Activated CD8-positive, alpha-beta memory T cell treated with anti-CD3 and anti-CD28 coated beads for 24 hours (primary cell): ENCODE data around the gene UNC79.

Experiments
- DNase-seq: peaks from one replicate; pipeline ENCODE4 v3.0.0-alpha.2; 2020

The UNC79 gene

DNA sequence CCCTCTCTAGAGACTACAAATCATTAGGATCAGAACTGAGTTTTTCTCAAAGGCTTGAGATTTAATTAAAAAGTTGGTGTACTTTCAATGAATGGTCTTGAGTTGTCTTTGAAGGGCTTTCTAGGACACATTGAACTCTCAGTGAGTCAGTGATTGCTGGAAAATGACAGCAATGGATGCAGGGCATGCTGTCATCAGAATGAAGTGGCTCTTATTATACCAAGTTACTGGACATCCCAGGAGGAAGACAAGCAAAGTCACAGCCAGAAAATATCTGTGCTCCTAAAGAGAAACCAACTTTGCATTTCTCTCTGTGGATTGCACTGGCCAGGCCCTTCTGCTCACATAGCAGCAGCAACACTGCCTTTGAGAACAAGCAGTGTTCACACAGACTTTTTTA, 244.9 kb downstream of the UNC79 start:
- DNase-seq, result no peak

DNA sequence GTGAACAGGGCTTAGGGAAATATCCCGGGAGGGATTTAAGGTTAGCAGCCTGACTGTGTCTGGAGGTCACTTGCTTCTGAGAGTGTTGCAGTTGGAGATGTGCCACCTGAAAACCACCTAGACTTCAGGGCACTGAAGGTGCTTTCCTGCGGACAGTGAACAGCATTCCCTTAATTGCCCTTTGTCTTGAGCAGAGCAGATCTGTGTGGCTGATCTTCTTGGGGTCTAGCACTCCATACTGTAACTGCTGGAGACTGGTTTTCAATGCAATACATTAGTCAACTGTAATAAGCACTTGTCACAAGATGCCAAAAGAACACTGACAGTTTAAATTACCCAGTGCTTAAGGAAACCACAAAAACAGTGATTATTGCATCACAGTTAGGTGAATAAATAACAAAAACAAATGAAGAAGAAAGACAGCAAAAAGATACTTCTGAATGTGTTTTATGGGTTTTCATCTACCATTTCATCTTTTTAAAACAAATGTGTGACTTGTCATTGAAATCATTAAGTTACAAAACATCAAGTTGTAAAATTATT, 245.7 kb downstream of the UNC79 start:
- no peak for DNase-seq

DNA sequence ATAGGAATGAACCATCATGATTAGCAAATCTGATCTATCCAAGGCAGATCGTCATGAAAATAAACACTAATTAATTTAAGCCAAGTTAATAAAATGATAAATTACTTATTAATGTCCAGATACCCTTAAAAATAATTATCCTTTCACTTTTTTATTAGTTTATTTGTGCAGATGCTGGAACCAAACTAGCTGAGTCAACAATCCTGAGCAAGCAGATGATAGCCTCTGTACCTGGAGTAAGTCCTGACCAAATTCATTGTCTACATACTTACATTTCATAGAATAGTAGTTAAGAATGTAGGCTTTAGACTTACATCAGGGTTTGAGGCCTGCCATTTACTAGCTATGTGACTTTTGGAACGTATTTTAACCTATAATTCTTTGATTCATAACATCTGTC, 251.7 kb downstream of the UNC79 start:
- no peak for DNase-seq

DNA sequence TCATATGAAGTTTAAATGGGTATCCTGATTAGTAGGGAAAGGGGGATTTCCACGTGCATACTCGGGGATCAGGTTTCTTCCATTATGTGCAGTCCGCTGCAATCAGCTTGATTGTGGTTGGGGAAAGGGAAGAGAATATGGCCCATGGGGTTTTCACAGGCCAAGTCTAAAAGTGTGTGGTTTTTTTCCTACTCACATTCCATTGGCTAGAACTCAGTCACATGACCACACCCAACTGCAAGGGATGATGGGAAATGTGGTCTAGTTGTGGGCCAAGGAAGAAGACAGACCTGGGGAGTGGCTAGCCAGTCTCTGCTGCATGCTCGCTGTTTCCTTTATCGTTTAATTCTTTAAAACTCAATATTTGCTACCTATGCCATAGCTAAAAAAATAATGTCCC, 252.5 kb downstream of the UNC79 start:
- DNase-seq, result no peak

DNA sequence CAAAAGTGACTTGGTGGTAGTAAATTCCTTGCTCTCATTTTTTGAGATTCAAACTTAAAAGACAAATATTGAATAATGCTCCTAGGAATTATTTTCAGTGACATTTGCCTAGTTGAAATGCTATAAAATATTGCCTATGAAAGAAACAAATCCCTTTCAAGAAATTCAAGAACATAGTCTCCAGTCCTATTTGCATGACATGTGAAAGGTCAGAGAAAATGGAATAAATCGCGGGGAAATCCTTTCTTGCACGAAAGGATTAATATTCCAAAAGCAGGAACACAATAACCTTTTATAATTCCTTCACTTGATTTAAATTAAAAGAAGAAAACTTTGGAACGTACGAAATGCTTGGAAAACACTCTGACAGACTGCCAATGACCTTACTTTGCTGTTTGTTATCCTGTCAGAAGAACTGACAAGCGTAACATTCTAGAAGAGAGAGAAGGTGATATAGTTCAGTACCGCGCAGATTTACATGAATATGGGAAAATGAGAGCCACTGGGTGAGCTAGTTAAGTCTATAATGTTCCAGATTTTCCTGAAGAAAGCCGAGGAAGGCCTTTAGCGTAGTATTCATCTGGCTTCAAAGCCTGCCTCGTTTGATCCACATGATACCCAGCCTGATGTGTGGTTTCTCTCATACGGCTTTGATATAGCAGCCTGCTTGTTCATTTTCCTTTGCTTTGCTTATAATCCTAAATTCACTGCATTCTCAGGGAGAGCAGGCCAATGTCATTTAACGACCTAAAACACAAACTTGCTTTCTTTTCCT, 254.6 kb downstream of the UNC79 start:
- no peak for DNase-seq

DNA sequence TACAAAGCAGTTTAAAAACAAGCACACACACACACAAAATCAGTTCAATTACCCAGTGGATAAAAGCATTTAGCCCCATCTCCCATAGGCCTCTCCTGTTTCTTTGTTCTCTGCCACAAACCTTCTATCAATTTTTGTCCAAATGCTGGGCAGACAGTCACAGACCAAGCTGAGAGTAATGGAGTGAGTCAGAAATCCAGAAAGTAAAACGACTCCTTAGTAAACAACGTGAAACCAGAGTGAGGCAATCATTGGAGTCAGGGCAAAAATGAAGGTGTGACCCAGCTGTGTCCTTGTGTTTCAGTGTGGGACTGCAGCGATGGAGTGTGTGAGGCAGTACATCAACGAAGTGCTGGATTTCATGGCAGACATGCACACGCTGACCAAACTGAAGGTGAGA, 255.5 kb downstream of the UNC79 start:
- no peak for DNase-seq

DNA sequence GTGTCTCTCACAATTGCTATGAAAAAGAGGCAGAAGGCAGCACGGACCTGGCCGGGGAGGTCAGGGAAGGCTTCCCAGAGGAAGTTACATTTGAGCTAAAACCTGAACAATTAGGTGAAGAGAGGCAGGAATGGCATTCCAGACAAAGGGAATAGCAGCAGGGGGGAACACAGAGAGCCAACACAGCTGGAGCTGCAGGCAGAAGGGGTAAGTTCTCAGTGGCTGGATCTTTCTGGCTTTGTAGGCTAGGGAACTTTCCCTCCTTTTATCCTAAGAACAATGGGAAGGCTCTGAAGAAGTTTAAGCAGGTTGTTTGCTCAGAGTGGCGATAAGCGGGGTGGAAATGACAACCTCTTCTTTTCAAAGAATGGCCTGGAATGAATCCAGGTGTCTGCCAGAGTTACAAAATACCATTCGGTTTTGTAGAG, 257.5 kb downstream of the UNC79 start:
- no peak for DNase-seq

DNA sequence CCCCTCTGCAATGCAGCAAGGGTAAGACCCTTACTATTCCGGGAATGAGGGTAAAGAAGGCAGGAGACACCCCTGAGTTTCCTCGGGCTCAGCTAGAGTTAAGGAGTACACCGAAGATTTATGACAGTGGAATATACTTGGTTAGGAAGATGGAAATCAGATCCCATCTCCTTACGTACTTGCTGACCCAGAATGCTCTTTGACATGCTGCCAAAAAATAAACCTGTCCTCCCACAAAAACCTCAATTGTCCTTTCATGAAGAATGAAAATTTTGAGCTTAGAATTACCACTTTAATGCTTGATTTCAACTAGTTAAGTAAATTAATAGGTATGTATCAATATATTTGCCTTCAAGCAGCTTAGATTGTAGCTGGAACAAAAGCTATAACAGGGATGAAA, 258.1 kb downstream of the UNC79 start:
- no peak for DNase-seq

DNA sequence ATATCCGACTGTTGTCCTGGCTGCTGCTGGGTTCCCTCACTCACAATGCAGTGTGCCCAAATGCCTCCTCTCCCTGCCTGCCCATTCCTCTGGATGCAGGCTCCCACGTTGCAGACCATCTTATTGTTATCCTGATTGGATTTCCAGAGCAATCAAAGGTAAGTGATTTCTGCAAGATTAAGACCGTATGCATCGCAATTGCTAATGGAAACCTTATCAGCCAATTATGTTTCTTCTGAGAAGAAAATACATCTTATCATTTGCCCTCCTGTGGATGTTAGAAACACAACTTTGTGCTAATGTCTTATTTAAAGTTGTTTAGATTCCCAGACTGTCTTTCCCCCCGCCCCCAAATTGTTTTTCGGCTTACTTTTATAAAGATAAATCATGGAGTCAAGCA, 259.4 kb downstream of the UNC79 start:
- DNase-seq, result no peak

DNA sequence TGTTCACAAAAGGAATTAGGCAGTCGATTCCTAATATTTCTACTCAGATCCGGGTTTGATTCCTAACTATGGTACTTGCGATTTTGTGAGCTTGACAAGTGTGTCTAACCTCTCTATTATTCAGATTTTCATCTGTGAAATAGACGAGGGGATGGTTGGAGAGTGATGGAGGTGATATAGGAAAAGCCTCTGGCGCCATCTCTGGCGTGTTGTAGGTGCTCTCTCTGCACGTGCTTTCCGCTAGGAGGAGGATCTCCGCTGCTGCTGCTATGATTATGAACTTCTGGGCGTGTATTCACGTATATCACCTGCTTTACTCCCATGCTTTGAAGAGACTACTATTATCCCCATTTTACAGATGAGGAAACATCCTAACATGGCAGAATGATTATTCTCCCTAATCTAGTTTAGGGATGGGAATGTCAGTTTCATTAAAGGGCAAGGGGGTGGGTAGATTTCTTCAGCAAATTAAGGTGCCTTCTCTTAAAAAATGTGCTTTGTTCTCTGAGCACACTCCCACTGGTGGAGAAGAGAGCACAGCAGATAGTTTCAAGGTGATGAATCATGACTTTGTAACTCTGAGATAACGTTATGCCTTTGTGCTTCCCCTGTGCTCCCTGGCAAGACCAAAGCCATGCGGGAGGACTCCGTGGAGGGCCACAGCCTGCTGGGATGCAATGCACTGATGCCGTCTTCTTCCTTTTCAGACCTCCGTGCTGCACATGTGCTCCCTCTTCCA, 260.5 kb downstream of the UNC79 start:
- no peak for DNase-seq

DNA sequence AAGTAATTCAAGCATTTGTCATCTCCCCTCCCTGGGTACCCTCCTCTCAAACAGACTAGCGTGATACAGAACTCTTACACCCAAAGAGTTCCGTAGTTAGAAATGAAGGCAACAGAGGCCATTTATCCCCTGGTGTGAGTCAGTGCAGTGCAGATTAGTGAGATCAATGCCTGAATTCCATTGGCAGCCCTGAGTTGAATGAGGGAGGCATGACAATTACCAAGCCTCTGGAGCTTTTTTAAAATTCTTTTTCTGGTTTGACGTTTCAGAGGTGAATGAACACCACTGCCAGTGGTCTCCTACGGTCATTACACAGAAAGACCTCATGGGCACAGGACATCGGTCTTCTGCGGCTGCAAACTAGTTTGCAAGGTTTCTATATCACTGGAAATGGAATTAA, 263.2 kb downstream of the UNC79 start:
- no peak for DNase-seq

DNA sequence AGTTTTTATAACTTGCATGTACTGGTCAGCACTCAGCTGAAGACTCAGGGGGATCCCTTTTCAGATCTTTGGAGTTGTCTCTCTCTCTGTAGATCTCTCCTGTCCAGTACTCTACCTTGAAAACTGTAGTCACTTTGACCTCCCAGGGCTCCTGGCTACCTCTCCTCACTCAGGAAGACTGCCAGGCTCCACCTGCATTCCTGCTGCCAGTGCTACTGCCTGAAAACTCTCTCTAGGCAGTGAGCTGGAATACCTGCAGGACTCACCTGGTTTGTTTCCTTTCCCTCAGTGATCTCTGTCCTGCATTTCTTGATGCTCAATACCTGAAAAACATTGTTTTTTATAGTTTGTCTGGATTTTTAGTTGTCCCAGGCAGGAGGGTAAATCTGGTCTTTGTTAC, 270.2 kb downstream of the UNC79 start:
- DNase-seq, result no peak

DNA sequence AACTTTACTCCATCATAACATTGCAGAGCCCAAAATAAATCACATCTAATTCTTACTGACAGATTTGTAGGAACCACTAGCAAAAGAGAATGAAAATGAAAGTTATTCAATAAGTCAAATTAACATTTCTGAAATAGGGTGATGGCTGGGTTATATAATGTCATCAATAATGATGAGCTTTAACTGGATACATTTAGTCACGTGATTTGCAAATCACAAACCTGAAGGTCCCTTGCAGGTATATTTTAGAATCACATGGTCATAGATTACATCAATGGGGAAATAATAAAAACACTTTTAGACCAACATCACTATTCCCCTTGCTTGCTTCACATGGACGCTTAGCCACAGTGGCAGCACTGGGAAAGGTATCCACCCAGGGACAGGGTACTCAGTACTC, 270.8 kb downstream of the UNC79 start:
- DNase-seq, result no peak

DNA sequence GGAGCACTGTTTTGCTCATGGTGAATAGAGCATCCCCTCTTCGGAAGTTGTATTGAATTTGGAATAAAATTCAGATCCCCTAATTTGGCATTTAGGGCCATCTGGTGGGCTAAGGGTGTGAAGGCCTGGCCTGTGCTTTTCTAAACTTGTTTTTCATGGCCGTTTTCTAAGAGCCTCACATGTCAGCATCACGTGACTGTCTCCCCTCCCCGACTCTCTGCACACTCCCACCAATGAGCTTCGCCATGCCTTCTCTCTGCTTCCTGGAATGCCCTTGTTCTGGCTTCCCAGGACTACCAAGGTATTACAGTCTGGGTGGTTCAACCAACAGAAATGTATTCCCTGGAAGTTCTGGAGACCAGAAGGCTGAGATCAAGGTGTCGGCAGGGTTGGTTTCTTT, 272.2 kb downstream of the UNC79 start:
- no peak for DNase-seq

DNA sequence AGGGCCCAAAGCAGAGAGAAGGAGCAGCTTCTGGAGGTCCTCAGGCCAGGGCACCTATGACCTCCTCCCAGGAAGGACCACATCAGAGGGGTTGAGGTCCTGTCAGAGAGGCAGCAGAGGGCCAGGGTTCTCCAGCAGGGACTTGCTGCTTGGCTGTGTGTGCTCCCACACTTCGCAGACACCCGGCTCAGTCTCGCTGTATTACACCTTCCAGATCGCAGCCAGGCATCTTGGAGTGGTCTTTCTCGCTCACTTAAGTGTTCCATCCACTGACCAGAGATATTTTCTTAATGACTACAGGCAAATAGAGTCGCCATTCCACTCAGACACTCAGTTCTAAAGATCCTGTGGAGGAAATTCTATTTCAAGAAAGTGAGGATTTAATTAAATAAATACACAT, 273.2 kb downstream of the UNC79 start:
- DNase-seq, result no peak

DNA sequence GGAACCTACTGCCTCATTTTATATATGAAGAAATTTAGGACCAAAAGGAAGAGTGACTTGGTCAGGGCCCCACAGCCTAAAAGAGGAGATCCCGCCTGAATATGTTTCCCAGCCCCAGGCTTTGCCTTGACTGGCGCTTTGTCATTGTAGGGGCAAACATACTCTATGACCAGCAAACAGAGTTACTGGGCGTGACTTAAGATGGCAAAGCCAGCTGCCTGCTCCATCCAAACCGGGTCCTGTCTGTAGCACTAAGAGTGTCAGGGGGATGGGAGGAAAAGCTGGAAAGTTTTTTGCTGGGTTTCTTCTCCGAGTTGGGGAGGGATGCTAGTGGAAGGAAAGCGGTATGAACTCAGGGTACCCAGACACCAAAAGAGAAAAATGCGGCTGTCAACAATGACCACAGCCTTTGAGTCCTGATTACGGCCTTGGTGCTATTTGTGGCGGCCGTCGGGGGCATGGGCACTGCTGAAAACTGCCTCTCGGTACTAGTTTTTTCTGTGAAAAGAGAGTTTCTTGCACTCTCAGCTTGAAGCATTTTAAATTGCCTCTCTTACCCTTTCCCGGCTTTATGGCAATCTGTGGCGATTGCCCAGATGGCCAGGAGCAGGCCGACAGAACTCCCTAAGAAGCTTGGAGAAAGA, 274.9 kb downstream of the UNC79 start:
- DNase-seq, result no peak

DNA sequence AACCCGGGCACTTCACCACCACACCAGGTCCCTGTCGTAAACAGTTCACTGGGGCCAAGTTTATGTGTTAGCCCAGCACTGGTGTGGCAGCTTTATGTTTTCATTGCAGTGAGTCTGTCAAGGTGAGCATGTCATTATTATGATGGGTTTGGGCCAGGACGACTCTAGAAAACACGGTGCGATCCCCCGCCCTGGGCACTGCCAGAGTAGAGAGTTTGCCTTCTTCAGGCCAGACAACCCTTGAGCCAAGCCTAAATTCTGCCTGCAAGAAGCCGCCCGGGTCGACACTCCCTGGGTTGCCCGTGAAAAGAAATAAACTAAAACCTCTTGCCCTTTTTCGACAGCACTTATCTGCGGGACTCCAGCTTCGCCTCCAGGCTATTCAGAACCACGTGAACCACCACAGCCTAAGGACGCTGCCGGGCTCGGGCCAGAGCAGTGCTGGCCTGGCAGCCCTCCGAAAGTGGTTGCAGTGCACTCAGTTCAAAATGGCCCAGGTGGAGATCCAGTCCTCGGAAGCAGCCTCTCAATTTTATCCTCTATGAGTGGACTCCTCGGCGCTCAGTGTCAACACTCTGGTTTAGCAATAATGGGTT, 275.7 kb downstream of the UNC79 start:
- no peak for DNase-seq

DNA sequence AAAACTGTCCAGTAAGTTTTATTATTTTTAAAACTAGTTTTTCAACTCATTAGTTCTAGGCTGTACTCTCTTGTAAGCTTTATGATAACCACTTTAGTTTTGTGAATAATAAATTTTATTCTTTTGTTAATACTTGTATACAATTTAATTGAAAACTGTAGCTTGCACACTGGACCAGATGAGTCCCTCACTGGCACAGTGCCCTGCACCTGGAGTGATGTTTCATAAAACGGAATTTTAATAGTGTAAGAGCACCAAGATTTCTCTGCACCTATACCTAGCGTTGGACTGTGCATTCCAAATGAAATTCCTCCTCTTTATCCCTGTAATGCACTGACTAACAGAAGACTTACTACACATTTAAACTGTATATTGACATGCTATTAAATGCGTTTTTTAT, 276.7 kb downstream of the UNC79 start:
- no peak for DNase-seq

DNA sequence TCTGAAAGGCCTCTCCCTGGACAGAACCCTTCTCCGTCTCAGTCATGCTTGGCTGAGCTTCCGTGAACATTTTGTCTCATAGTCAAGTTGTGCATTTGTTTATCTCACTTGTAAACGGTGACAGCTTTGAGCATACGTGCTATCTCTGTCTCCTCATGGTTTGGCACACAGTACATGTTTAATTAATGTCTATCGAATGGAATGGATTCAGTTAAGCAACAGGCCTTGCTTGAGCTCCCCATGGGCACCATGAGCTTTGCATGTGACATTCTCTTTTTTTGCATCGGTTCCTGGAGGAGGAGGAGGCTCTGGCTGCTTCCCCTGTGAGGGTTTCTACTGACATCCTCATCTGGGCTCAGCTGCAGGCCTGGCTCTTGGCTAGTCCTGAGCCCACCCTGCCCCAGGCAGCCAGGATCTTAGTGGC, 277.6 kb downstream of the UNC79 start:
- no peak for DNase-seq

DNA sequence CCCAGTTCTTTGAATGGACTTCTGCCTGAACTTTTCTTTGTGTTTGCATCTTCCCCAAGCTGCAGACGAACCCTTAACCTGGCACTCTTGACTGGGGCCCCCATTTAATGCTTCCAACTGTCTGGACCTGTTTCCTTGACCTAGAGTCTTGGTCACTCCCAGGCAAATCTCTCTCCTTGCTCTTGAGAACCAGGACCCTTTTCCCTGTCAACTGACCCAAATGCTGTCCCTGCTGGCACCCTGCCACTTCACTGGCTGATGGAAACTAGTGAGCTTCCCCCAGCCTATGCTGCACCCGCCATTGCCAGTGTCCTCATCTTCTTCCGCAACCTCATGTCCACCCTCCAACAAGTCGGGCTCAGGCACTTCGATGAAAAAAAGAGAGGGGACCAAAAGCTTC, 278.1 kb downstream of the UNC79 start:
- no peak for DNase-seq

DNA sequence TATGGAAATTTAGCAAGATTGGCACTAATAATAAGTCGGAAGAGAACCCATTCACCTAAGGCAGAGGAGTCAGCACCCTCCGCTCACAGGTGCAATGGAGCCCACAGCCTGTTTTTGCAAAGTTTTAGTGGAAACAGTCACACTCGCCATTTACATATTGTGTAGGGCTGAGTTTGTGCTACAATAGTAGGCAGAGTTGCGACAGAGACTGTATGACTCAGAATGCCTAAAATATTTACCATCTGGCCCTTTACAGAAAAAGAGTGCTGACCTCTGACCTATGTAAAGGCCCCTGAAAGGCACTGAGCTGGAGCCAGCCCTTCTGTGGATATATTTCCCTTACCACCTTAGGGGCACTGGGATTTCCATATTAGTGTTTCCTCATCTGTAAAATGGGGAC, 278.5 kb downstream of the UNC79 start:
- no peak for DNase-seq

DNA sequence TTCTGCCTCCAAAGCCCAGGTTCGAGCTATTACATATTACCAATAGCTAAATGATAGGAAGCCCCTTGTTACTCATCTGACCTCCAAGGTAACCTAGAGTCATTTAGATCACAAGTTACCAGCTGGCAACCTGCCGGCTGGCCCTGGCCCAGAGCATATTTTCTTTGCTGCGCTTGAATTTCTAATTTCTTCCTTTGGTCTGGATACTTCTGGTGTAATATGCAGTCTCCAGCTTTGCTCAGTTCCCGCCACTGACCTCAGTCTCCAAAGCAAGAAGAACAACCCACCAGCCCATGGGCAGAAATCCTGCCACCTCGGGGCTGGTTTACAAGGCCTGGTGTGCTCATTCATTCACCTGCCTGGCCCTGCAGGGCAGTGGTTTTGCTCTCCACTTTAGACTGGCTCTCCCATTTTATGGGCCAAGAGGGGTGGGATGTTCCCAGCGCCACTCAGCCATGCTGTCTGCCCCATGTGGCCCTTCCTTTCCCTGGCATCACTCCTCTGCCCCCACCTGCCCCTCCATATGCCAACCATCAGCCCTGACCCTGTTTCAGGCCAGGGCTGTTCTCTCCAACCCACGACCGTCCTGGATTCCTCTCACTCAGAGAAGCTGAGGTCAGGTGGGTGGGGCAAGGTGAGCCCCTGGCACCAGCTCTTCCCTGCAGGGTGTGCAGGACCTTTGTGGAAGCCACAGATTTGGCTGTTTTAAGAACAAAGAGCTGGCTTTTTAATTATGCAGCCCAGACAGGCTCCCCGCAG, 281.5 kb downstream of the UNC79 start:
- no peak for DNase-seq
